Mammary epithelial cell (primary cell): Measurements from ENCODE around the gene RANBP2.
"Not testable (repeated sequence)": the region's sequence is repeated elsewhere in the genome, so short reads cannot be mapped to it uniquely, and the experiment has no call there.

ENCODE experiments used
- EZH2 ChIP-seq: IDR thresholded peaks from 2 replicates; pipeline ENCODE4 v1.6.1; 2012; ENCODE audit warnings: low read length, inconsistent platforms, borderline replicate concordance
- TF ChIP-seq, protein P1 (sequence below), 2 donors: IDR thresholded peaks in 1 of 2; conservative IDR thresholded peaks in 1 of 2; 2 replicates each; pipeline ENCODE4 v1.5.1; 2011 to 2012; ENCODE audit warnings: inconsistent platforms in 2 of 2, low read length in 2 of 2, mild to moderate bottlenecking in 2 of 2, control low read depth in 1 of 2, low read depth in 1 of 2; ENCODE audit not compliant: insufficient read depth in 1 of 2; ENCODE audit errors: extremely low read depth in 1 of 2

- TF ChIP-seq, protein P1, sequence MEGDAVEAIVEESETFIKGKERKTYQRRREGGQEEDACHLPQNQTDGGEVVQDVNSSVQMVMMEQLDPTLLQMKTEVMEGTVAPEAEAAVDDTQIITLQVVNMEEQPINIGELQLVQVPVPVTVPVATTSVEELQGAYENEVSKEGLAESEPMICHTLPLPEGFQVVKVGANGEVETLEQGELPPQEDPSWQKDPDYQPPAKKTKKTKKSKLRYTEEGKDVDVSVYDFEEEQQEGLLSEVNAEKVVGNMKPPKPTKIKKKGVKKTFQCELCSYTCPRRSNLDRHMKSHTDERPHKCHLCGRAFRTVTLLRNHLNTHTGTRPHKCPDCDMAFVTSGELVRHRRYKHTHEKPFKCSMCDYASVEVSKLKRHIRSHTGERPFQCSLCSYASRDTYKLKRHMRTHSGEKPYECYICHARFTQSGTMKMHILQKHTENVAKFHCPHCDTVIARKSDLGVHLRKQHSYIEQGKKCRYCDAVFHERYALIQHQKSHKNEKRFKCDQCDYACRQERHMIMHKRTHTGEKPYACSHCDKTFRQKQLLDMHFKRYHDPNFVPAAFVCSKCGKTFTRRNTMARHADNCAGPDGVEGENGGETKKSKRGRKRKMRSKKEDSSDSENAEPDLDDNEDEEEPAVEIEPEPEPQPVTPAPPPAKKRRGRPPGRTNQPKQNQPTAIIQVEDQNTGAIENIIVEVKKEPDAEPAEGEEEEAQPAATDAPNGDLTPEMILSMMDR (conservative IDR thresholded peaks at IDR 0.05 in 1 of 2, IDR thresholded peaks at IDR 0.05 in 1 of 2; ENCODE audit: extremely low read depth in 1 of 2, insufficient read depth in 1 of 2, low read depth in 1 of 2, low read length in 2 of 2), result not testable (repeated sequence)
- TF ChIP-seq EZH2, result not testable (repeated sequence)
Observed at GRCh38 chr2:108690001-108690400, 29.3 kb upstream of the RANBP2 start.
